ENCODE data around the gene SLC4A4.

GRCh38 chr4:71441186-71442169 lies 102.7 kb downstream of the SLC4A4 start:
- TF ChIP-seq CTCF (optimal IDR thresholded peaks at IDR 0.05 in 1 of 3, IDR thresholded peaks at IDR 0.05 in 1 of 3, conservative IDR thresholded peaks at IDR 0.05 in 1 of 3; ENCODE audit: extremely low read depth in 1 of 3, insufficient read depth in 2 of 3, low read length in 3 of 3) (no peak), EZH2 (IDR thresholded peaks at IDR 0.05; ENCODE audit: low read length) (no peak)
